ENCODE results near the gene BEST4.
"Not testable (repeated sequence)": the region's sequence is repeated elsewhere in the genome, so short reads cannot be mapped to it uniquely, and the experiment has no call there.

BEST4 gene

GRCh38 chr1:44788120-44788860, at the start of gene BEST4:
BEST4 (minus strand) TSS chr1:44788170; CDS start chr1:44787705, 465 bp downstream.
- DNase-seq: no peak

- peak; percentile 42 for DNase-seq
Observed at GRCh38 chr1:44835738-44836675, 48.0 kb upstream of the BEST4 start.

- no peak for DNase-seq
Observed at GRCh38 chr1:44834328-44834727, 46.4 kb upstream of the BEST4 start.

GRCh38 chr1:44832056-44832705, 44.2 kb upstream of the BEST4 start:
- DNase-seq: no peak

GRCh38 chr1:44831516-44831915, 43.5 kb upstream of the BEST4 start:
- DNase-seq: no peak

- no peak for DNase-seq
Observed at GRCh38 chr1:44830900-44831304, 42.9 kb upstream of the BEST4 start.

- no peak for DNase-seq
Observed at GRCh38 chr1:44829506-44830384, 41.8 kb upstream of the BEST4 start.

GRCh38 chr1:44828841-44829440, 41.0 kb upstream of the BEST4 start:
- no peak for DNase-seq

GRCh38 chr1:44828003-44828651, 40.2 kb upstream of the BEST4 start:
- no peak for DNase-seq

- no peak for DNase-seq
Observed at GRCh38 chr1:44827197-44828002, 39.4 kb upstream of the BEST4 start.

- no peak for DNase-seq
Observed at GRCh38 chr1:44826375-44827196, 38.6 kb upstream of the BEST4 start.

- DNase-seq: not testable (repeated sequence)
Observed at GRCh38 chr1:44824392-44824791, 36.4 kb upstream of the BEST4 start.

GRCh38 chr1:44822981-44823451, 35.0 kb upstream of the BEST4 start:
- no peak for DNase-seq

GRCh38 chr1:44822131-44822701, 34.2 kb upstream of the BEST4 start:
- no peak for DNase-seq

GRCh38 chr1:44821240-44821715, 33.3 kb upstream of the BEST4 start:
- DNase-seq: no peak

GRCh38 chr1:44820328-44821239, 32.6 kb upstream of the BEST4 start:
- DNase-seq: no peak

- no peak for DNase-seq
Observed at GRCh38 chr1:44819608-44820327, 31.8 kb upstream of the BEST4 start.
